Muscle of leg (tissue), 16 donors: Measurements from ENCODE around the gene RARA. TPM values are rescaled to one million over a fixed set of nuclear protein-coding genes. Genes with fewer than 3 reads are reported as not detected.

Source experiments
- DNase-seq: peaks from one replicate; pipeline ENCODE4 v3.0.0; 2013
- H3K27ac ChIP-seq: one replicate; pipeline ENCODE4 v1.5.1; 2013; ENCODE audit warnings: mild to moderate bottlenecking, low read length, control low read depth
- H3K27me3 ChIP-seq: one replicate; pipeline ENCODE4 v1.6.1; 2013; ENCODE audit warnings: low read length; ENCODE audit not compliant: control insufficient read depth, insufficient read depth
- H3K36me3 ChIP-seq: one replicate; pipeline ENCODE4 v1.6.1; 2013; ENCODE audit warnings: low read length; ENCODE audit not compliant: control insufficient read depth, insufficient read depth
- H3K4me1 ChIP-seq: one replicate; pipeline ENCODE4 v1.6.1; 2013; ENCODE audit warnings: low read length; ENCODE audit not compliant: control insufficient read depth, insufficient read depth
- H3K4me3 ChIP-seq: one replicate; pipeline ENCODE4 v1.5.1; 2013; ENCODE audit warnings: low read length, control low read depth
- H3K9me3 ChIP-seq: replicated peaks from 2 replicates; pipeline ENCODE4 v1.6.1; 2013; ENCODE audit warnings: low read depth, low read length; ENCODE audit not compliant: control insufficient read depth
- WGBS: methylation state at CpG from one replicate; pipeline ENCODE4 v1.1.5; 2013; ENCODE audit warnings: missing lambda C conversion rate; ENCODE audit not compliant: insufficient coverage; 5-methylcytosine and 5-hydroxymethylcytosine counted together
- long read RNA-seq, 11 donors: transcript quantifications; one replicate each; lab custom pipeline, GENCODE V29; 2026
- polyA plus RNA-seq, 8 donors: library from polyadenylated mRNA; unstranded; fragments of 120-200 nt; gene quantifications; one replicate each; pipeline versions ENCODE4 v1.2.1 to v1.2.3, GENCODE V29; 2013; ENCODE audit warnings: inconsistent platforms in 1 of 8, low replicate concordance in 1 of 8; ENCODE audit not compliant: insufficient read length in 8 of 8, insufficient read depth in 1 of 8
- total RNA-seq: library from RNA; stranded (reverse); fragments of 120-200 nt; gene quantifications from one replicate; pipeline ENCODE4 v1.2.4, GENCODE V29; 2013

Gene RARA
- total RNA-seq (28.2 TPM), polyA plus RNA-seq (10 to 100 TPM; 53.3 to 77.2 (median 66.1) TPM)
- long read RNA-seq, donor 1, transcript RARA-204 (9 exons, 2,024 nt), result major isoform, 6 of 15 reads
- long read RNA-seq, donor 1, partial matches to known transcripts, result 5 of 15 reads
- long read RNA-seq, donor 1, other reads (novel, unspliced or antisense), result 0 of 15 reads
- long read RNA-seq, donor 2, partial matches to known transcripts, result 0 of 2 reads
- long read RNA-seq, donor 2, other reads (novel, unspliced or antisense), result 0 of 2 reads
- long read RNA-seq, donor 3, transcript RARA-204 (9 exons, 2,024 nt), result major isoform, 10 of 12 reads
- long read RNA-seq, donor 3, partial matches to known transcripts, result 0 of 12 reads
- long read RNA-seq, donor 3, other reads (novel, unspliced or antisense), result 0 of 12 reads
- long read RNA-seq, donor 4, partial matches to known transcripts, result 25 of 27 reads
- long read RNA-seq, donor 4, other reads (novel, unspliced or antisense), result 0 of 27 reads
- long read RNA-seq, donor 5, transcript RARA-204 (9 exons, 2,024 nt), result major isoform, 10 of 38 reads
- long read RNA-seq, donor 5, transcript RARA-202 (8 exons, 2,285 nt), result minor isoform, 7 of 38 reads
- long read RNA-seq, donor 5, partial matches to known transcripts, result 21 of 38 reads
- long read RNA-seq, donor 5, other reads (novel, unspliced or antisense), result 0 of 38 reads
- long read RNA-seq, donor 6, transcript RARA-202 (8 exons, 2,285 nt), result major isoform, 5 of 18 reads
- long read RNA-seq, donor 6, partial matches to known transcripts, result 9 of 18 reads
- long read RNA-seq, donor 6, other reads (novel, unspliced or antisense), result 0 of 18 reads
- long read RNA-seq, donor 7, transcript RARA-202 (8 exons, 2,285 nt), result major isoform, 5 of 13 reads
- long read RNA-seq, donor 7, partial matches to known transcripts, result 5 of 13 reads
- long read RNA-seq, donor 7, other reads (novel, unspliced or antisense), result 0 of 13 reads
- long read RNA-seq, donor 8, partial matches to known transcripts, result 14 of 16 reads
- long read RNA-seq, donor 8, other reads (novel, unspliced or antisense), result 0 of 16 reads
- long read RNA-seq, donor 9, partial matches to known transcripts, result 13 of 17 reads
- long read RNA-seq, donor 9, other reads (novel, unspliced or antisense), result 0 of 17 reads
- long read RNA-seq, donor 10, partial matches to known transcripts, result 14 of 15 reads
- long read RNA-seq, donor 10, other reads (novel, unspliced or antisense), result 0 of 15 reads
- long read RNA-seq, donor 11, transcript RARA-204 (9 exons, 2,024 nt), result major isoform, 5 of 16 reads
- long read RNA-seq, donor 11, partial matches to known transcripts, result 8 of 16 reads
- long read RNA-seq, donor 11, other reads (novel, unspliced or antisense), result 0 of 16 reads

DNA sequence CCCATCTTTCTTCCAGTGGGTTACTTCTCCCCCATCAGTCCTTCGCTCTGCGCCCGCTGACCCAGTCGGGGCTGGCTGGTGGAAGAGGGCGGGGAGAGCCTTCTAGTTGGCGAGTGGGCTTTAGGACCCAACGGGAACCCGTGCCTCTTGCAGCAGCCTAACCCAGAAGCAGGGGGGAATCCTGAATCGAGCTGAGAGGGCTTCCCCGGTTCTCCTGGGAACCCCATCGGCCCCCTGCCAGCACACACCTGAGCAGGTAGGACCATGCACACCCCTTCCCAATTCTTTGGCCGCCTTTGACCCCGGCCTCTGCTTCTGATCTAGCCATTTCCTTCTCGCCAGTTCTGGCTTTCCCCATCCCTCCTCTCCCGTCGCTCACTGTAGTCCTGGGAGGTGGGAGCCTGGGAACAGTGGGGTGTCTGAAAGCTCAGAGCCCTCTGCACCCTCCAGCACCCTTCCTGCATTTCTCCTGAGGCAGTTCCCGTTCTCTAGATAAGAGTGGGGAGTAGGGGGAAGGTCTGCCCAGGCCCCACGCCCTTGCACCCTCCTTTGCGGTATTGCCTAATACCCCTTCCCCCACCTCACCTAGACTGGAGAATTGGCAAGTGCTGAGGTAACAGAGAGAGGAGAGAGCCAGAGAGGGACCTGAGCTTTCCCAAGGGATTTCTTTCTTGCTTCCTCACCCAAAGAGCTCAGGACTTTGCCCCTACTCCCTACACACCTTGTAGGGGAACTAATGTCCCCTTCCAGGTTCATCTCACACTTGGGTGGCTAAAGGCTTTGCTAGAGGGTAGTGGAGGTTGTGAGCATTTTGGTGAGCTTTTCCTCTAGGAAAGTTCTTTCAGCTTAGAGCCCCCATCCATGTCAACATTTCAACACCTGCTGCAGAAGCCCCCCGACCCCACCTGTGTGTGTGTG, at the start of gene RARA:
Gene RARA, plus strand, starts transcription at position 150 of the 918 bp plus-strand sequence. CDS start 22,039 bp downstream, outside the sequence.
- DNase-seq, result peak; percentile 84
- Histone ChIP-seq H3K4me3 (peak within 1 kb of the TSS; percentile 38), H3K27ac (peak within 1 kb of the TSS; percentile 94), H3K27me3 (no peaks in the 10 kb centered on the region), H3K36me3 (no peaks in the 10 kb centered on the region), H3K9me3 (no peaks in the 10 kb centered on the region), H3K4me1 (peaks cover 91% of the 10 kb centered on the region)
- WGBS, result 1% methylated on average over 9 of the region's 20 CpGs

DNA sequence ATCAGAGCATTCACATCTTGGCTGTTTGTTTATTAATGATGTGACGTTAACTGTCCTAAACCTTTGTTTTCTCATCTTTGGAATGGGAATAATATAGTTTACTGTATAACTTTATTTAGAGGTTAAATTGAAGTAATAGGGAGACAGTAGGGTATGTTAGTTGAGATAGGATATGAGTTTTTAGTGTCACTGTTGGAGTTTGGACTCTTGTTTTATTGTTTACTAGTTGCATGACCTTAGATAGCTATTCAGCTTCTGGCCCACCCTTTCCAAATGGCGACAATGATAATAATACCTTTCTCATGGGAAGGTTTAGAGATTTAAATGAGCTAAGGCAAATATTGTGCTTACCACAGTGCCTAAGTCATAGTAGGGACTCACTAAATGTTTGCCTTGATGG, 49.5 kb upstream of the RARA start:
- DNase-seq, result no peak
- no peaks in the 10 kb centered on the region for H3K27me3 ChIP-seq
- no CpG with 5 or more reads among the region's 2 CpGs for WGBS
- no peak overlapping the region for H3K27ac ChIP-seq
- no peak overlapping the region for H3K4me3 ChIP-seq
- no peaks in the 10 kb centered on the region for H3K9me3 ChIP-seq
- H3K36me3 ChIP-seq, result peaks cover 48% of the 10 kb centered on the region
- H3K4me1 ChIP-seq, result no peaks in the 10 kb centered on the region

DNA sequence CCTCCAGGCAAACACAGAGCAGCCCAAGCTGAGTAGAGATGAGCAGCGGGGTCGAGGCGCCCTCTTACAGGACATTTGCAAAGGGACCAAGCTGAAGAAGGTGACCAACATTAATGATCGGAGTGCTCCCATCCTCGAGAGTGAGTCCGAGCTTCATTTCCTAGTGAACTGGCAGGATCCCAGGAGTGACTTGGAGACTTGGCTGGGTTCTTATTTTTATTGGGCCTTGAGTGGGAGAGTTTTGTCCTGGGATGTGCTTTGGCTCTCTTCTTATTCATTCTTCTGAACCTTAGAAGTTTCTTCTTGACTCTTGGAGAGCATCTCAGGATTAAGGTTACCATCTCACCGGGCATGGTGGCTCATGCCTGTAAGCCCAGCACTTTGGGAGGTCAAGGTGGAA, 48.5 kb upstream of the RARA start:
- Histone ChIP-seq H3K4me1 (no peaks in the 10 kb centered on the region), H3K4me3 (no peak overlapping the region), H3K27ac (no peak overlapping the region), H3K9me3 (no peaks in the 10 kb centered on the region), H3K27me3 (no peaks in the 10 kb centered on the region), H3K36me3 (peaks cover 56% of the 10 kb centered on the region)
- WGBS, result 81% methylated on average over 7 of the region's 7 CpGs
- DNase-seq, result peak; percentile 31

DNA sequence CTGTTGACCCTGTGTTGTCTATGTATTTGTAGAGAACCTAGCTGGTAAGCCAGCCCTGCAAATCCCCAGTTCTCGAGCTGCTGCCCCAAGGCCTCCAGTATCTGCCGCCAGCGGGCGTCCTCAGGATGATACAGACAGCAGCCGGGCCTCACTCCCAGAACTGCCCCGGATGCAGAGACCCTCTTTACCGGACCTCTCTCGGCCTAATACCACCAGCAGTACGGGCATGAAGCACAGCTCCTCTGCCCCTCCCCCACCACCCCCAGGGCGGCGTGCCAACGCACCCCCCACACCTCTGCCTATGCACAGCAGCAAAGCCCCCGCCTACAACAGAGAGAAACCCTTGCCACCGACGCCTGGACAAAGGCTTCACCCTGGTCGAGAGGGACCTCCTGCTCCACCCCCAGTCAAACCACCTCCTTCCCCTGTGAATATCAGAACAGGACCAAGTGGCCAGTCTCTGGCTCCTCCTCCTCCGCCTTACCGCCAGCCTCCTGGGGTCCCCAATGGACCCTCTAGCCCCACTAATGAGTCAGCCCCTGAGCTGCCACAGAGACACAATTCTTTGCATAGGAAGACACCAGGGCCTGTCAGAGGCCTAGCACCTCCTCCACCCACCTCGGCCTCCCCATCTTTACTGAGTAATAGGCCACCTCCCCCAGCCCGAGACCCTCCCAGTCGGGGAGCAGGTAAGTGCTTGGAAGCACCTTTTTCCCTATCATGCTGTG, 44.4 kb upstream of the RARA start:
- Histone ChIP-seq H3K36me3 (peaks cover 57% of the 10 kb centered on the region), H3K27ac (no peak overlapping the region), H3K27me3 (no peaks in the 10 kb centered on the region), H3K4me1 (no peaks in the 10 kb centered on the region), H3K9me3 (no peaks in the 10 kb centered on the region), H3K4me3 (no peak overlapping the region)
- 88% methylated on average over 10 of the region's 21 CpGs for WGBS
- DNase-seq, result no peak

DNA sequence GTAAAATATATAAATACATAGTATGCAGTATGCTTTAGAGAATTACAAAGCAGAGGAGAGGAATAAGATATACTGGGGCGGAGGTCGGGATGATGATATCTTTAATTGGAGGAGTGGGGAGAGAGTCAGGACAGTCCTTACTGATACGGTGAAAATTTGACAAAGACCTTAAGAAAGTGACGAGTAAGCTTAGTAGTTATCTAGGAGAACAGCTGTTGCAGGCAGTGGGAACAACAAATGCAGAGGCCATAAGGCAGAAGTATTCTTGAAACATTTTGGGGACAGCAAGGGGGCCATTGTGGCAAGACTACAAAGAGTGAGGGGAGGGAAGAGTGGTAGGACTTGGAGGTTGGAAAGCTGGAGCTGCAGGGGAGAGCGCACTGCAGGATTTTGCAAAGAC, 43.6 kb upstream of the RARA start:
- Histone ChIP-seq H3K9me3 (no peaks in the 10 kb centered on the region), H3K4me3 (no peak overlapping the region), H3K27ac (no peak overlapping the region), H3K4me1 (no peaks in the 10 kb centered on the region), H3K36me3 (peaks cover 59% of the 10 kb centered on the region), H3K27me3 (no peaks in the 10 kb centered on the region)
- DNase-seq, result no peak
- WGBS, result 91% methylated on average over 5 of the region's 5 CpGs

DNA sequence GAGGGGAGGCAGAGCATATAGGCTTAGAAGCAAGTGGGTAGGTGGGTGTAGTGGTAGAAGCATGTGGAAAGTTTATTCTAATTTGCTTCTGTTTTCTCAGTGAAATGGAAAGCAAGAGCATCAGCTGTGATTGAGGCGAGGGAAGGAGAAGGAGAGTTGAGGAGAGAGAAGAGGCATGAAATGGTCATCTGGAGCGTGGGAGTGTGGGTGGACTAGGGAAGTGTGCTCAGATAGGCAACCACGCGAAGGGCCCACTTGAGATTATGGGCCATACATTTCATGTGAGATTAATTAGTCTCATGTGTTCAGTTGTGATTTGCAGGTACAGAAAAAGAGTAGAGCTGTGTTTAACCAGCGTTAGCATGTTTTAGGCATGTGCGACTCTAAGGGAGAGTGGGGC, 42.1 kb upstream of the RARA start:
- Histone ChIP-seq H3K27ac (no peak overlapping the region), H3K27me3 (no peaks in the 10 kb centered on the region), H3K4me3 (no peak overlapping the region), H3K4me1 (no peaks in the 10 kb centered on the region), H3K36me3 (peaks cover 58% of the 10 kb centered on the region), H3K9me3 (no peaks in the 10 kb centered on the region)
- DNase-seq, result no peak
- WGBS, result 89% methylated on average over 6 of the region's 6 CpGs

DNA sequence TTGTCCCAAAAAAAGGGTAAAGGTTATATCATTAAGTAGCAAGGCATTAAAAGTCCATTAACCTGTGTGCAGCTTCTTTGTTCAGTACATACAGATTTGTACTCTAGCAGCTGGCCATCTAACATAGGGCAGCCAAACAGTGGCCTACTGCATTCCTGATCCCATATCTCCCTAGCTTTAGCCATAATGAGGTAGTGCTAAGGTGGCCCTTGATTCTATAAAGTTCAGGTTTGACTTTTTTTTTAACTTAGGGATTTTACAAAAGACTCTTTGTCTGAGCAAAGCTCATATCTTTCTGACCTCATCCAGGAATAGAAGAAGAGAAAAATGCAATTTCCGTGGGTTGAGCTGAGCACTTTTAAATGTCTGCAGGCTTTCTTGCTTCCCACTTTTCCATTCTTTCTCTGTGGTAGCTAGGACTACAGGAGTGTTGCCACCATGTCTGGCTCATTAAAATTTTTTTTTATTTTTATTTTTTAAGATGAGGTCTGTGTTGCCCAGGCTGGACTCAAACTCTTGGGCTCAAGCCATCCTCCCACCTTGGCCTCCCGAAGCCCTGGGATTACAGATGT, 40.8 kb upstream of the RARA start:
- Histone ChIP-seq H3K4me3 (no peak overlapping the region), H3K4me1 (no peaks in the 10 kb centered on the region), H3K36me3 (peaks cover 59% of the 10 kb centered on the region), H3K9me3 (no peaks in the 10 kb centered on the region), H3K27me3 (no peaks in the 10 kb centered on the region), H3K27ac (no peak overlapping the region)
- WGBS, result no CpG with 5 or more reads among the region's 2 CpGs
- DNase-seq, result no peak

DNA sequence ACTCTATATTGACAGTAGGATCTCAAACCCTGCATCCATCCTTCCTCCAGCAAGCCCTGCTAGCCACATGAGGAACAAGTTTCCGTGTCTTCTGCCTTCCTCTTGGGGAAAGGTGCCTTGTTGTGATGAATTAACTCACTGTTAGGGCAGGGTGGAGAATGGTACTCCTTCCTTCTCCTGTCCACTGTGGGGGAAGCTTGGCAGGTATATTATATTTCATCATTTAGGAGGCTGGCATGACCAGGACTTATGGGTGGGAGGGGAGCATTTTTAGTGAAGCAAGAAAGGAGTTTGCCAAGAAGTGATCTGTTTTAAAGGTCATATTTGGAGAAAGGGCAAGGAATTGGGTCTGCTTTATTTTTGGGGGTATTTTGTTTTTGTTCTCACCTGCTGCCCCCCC, 30.6 kb upstream of the RARA start:
- Histone ChIP-seq H3K36me3 (peaks cover 59% of the 10 kb centered on the region), H3K9me3 (no peaks in the 10 kb centered on the region), H3K4me3 (no peak overlapping the region), H3K27ac (no peak overlapping the region), H3K4me1 (peaks cover 1% of the 10 kb centered on the region), H3K27me3 (no peaks in the 10 kb centered on the region)
- no peak for DNase-seq
- WGBS, result no CpG with 5 or more reads among the region's 1 CpG
